CD4-positive, alpha-beta T cell (primary cell): Measurements from ENCODE around the gene SMAP1. TPM values are rescaled to one million over a fixed set of nuclear protein-coding genes. Genes with fewer than 3 reads are reported as not detected.

Experiments
- ATAC-seq: fragments of 200-7000 bp; cut with Tn5 transposase; one replicate; pipeline ENCODE4 v1.10.0; 2022; ENCODE audit warnings: mild to moderate bottlenecking; ENCODE audit not compliant: poor library complexity
- CTCF ChIA-PET: fragments of 350-600 bp; sonication (Branson Sonifier 250); formaldehyde crosslinking; loops from one replicate; lab custom pipeline; 2021; ENCODE audit warnings: antibody characterized with exemption, inconsistent platforms; lab: Charles Lee
- POLR2A ChIA-PET: fragments of 350-600 bp; sonication (Branson Sonifier 250); formaldehyde crosslinking; loops from one replicate; lab custom pipeline; 2021; ENCODE audit warnings: antibody characterized with exemption, inconsistent platforms; lab: Charles Lee
- DNase-seq, 14 experiments: peaks; one replicate each; pipeline ENCODE4 v3.0.0-alpha.2; 2013 to 2020; ENCODE audit warnings: mixed read lengths in 2 of 14
- H3K27ac ChIP-seq, 2 donors: one replicate each; pipeline versions ENCODE4 v1.5.1 to v1.7.0; 2013; ENCODE audit warnings: low read length in 2 of 2, low read depth in 1 of 2, mild to moderate bottlenecking in 1 of 2
- H3K27me3 ChIP-seq, 2 experiments: 1 replicate in 1 of 2; 2 replicates in 1 of 2; pipeline versions ENCODE4 v1.6.1 to v1.7.0; 2013; ENCODE audit warnings: low read length in 2 of 2, control low read depth in 1 of 2, mild to moderate bottlenecking in 1 of 2, moderate library complexity in 1 of 2; ENCODE audit not compliant: insufficient read depth in 2 of 2, control insufficient read depth in 1 of 2
- H3K36me3 ChIP-seq: one replicate; pipeline ENCODE4 v1.6.1; 2013; ENCODE audit warnings: low read length, control low read depth; ENCODE audit not compliant: insufficient read depth
- H3K4me1 ChIP-seq: one replicate; pipeline ENCODE4 v1.6.1; 2013; ENCODE audit warnings: low read length, control low read depth; ENCODE audit not compliant: insufficient read depth
- H3K4me3 ChIP-seq: one replicate; pipeline ENCODE4 v1.5.1; 2013; ENCODE audit warnings: mild to moderate bottlenecking, low read length, moderate library complexity
- H3K9me3 ChIP-seq, 2 experiments: 1 replicate in 1 of 2; 2 replicates in 1 of 2; pipeline versions ENCODE4 v1.6.1 to v1.7.0; 2013; ENCODE audit warnings: low read length in 2 of 2, mild to moderate bottlenecking in 2 of 2, control low read depth in 1 of 2, moderate library complexity in 1 of 2; ENCODE audit not compliant: control insufficient read depth in 1 of 2, insufficient read depth in 1 of 2
- H3K27ac Mint-ChIP-seq: one replicate; pipeline ENCODE4 v1.8.0; 2020; ENCODE audit warnings: mixed read lengths
- H3K27me3 Mint-ChIP-seq: one replicate; pipeline ENCODE4 v1.8.0; 2021; ENCODE audit warnings: mixed read lengths
- H3K36me3 Mint-ChIP-seq: one replicate; pipeline ENCODE4 v1.8.0; 2021; ENCODE audit warnings: low read depth, mixed read lengths
- H3K4me1 Mint-ChIP-seq: one replicate; pipeline ENCODE4 v1.8.0; 2021; ENCODE audit warnings: low read depth, mixed read lengths
- H3K4me3 Mint-ChIP-seq: one replicate; pipeline ENCODE4 v1.8.0; 2020; ENCODE audit warnings: mild to moderate bottlenecking, mixed read lengths
- H3K9me3 Mint-ChIP-seq: one replicate; pipeline ENCODE4 v1.8.0; 2020; ENCODE audit warnings: mixed read lengths
- intact Hi-C, 2 experiments: fragments of 100-400 bp; cut with DNase I in 1 of 2; cut with micrococcal nuclease in 1 of 2; formaldehyde crosslinking; loops; one replicate each; pipeline versions ENCODE4 v1.15.1 to v1.9.0; 2023 to 2025; cut with DNase I, micrococcal nuclease
- total RNA-seq, 174 experiments: library from RNA in 2 of 174; stranded (reverse) in 2 of 174; gene quantifications; one replicate each; pipeline ENCODE4 v1.2.3 and lab custom pipeline; 2021 to 2026
- TF ChIP-seq, protein P1 (sequence below): fragments of 200-600 bp; IDR thresholded peaks from one replicate; pipeline ENCODE4 v1.8.0; 2022; ENCODE audit warnings: antibody characterized with exemption, mild to moderate bottlenecking

SMAP1 gene
- total RNA-seq, 2 experiments from 2014 or later, result 20.0 to 22.5 TPM

DNA sequence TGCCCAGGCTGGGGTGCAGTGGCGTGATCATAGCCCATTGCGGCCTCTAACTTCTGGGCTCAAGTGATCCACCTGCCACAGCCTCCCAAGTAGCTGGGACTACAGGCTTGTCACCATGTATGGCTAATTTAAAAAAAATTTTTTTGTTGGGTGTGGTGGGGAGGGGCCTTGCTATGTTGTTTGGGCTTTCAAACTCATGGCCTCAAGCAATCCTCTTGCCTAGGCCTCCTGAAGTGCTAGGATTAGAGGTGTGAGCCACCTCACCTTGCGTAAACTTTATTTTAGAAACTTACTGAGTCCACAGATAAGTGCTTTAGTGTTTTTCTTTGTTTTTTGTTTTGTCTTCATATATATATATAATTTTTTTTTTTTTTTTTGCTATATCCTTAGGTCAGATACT, 9.1 kb downstream of the SMAP1 start:
- DNase-seq, result no peak
- H3K4me3 ChIP-seq, result no peak overlapping the region
- H3K27me3 Mint-ChIP-seq, result no peaks in the 10 kb centered on the region
- H3K27me3 ChIP-seq, result no peaks in the 10 kb centered on the region
- H3K27ac Mint-ChIP-seq, result no peak overlapping the region
- ChIA-PET CTCF (interaction anchor here (0.7 to 2.1 kb wide), 2 partner anchors 10 to 201 kb away, joined by 3 to 4 read pairs; no protein-coding TSS in a partner anchor), POLR2A (interaction anchor here (0.6 to 1.7 kb wide), 2 partner anchors 9 to 941 kb away, joined by 5 to 10 read pairs; partner anchors contain the start of gene SMAP1)
- H3K4me3 Mint-ChIP-seq, result no peak overlapping the region
- intact Hi-C loops, result no loop called here
- ATAC-seq, result no peak
- H3K27ac ChIP-seq, result no peak overlapping the region
- H3K9me3 Mint-ChIP-seq, result no peaks in the 10 kb centered on the region
- peaks cover 18% of the 10 kb centered on the region for H3K4me1 ChIP-seq
- H3K4me1 Mint-ChIP-seq, result peaks cover 50% of the 10 kb centered on the region
- TF ChIP-seq, protein P1, sequence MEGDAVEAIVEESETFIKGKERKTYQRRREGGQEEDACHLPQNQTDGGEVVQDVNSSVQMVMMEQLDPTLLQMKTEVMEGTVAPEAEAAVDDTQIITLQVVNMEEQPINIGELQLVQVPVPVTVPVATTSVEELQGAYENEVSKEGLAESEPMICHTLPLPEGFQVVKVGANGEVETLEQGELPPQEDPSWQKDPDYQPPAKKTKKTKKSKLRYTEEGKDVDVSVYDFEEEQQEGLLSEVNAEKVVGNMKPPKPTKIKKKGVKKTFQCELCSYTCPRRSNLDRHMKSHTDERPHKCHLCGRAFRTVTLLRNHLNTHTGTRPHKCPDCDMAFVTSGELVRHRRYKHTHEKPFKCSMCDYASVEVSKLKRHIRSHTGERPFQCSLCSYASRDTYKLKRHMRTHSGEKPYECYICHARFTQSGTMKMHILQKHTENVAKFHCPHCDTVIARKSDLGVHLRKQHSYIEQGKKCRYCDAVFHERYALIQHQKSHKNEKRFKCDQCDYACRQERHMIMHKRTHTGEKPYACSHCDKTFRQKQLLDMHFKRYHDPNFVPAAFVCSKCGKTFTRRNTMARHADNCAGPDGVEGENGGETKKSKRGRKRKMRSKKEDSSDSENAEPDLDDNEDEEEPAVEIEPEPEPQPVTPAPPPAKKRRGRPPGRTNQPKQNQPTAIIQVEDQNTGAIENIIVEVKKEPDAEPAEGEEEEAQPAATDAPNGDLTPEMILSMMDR, result no peak
- H3K9me3 ChIP-seq, result no peaks in the 10 kb centered on the region
- no peaks in the 10 kb centered on the region for H3K36me3 Mint-ChIP-seq
- no peaks in the 10 kb centered on the region for H3K36me3 ChIP-seq

DNA sequence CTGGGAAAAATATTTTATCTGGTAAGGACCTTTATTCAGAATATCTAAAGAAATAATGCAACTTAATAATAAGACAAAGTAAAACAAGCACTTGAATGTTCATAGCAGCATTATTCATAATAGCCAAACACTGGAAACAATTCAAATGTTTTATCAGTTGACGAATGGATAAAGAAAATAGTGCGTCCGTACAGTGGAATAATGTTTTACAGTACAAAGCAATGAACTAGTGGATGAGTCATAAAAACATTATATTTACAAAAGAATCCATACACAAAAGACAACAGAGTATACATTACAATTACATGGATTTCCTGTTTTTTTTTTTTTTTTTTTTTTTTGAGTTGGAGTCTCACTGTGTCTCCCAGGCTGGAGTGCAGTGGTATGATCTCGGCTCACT, 12.7 kb downstream of the SMAP1 start:
- Histone ChIP-seq H3K36me3 (no peaks in the 10 kb centered on the region), H3K27ac (no peak overlapping the region), H3K27me3 (no peaks in the 10 kb centered on the region), H3K9me3 (no peaks in the 10 kb centered on the region), H3K4me1 (peaks cover 7% of the 10 kb centered on the region), H3K4me3 (no peak overlapping the region)
- no peak for DNase-seq
- no peaks in the 10 kb centered on the region for H3K36me3 Mint-ChIP-seq
- no peaks in the 10 kb centered on the region for H3K9me3 Mint-ChIP-seq
- no peak overlapping the region for H3K27ac Mint-ChIP-seq
- ATAC-seq, result no peak
- intact Hi-C loops, result no loop called here
- H3K27me3 Mint-ChIP-seq, result no peaks in the 10 kb centered on the region
- H3K4me1 Mint-ChIP-seq, result peaks cover 52% of the 10 kb centered on the region
- POLR2A ChIA-PET, result no interaction called here
- H3K4me3 Mint-ChIP-seq, result no peak overlapping the region
- CTCF ChIA-PET, result interaction anchor here (1.6 kb wide), 2 partner anchors 276 to 311 kb away, joined by 3 to 4 read pairs; no protein-coding TSS in a partner anchor
- TF ChIP-seq, protein P1, result no peak

DNA sequence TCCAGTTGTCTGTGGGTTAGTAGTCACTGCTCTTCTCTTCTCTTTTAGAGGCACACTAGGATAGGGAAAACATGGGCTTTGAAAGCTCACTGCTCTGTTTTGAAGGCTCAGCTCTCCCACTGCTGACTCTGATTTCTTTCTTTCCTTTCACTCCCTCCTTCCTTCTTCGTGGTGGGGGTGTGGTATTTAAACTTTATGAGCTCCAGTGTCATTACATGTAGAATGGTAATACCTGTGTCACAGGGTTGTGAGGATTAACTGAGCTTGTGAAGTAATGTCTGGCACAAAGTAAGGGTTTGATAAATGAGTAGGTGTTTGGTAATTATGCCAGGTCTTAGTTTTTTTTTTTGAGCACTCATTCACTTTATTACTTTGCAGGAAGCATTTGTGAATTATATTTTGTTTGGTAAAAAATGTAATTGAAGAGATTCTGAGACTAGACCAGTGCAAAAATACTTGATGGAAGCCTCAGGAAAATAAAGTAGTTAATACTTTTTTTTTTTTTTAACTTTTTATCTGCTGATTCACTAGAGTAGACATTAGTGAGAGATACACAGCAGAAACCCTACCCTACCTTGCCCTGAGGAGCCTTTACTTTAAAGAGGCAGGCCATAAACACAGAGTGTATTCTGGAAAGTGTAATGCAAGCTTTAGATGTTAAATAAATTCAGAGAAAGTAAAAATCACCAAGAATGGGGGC, 17.3 kb downstream of the SMAP1 start:
- Histone ChIP-seq H3K4me1 (peaks cover 8% of the 10 kb centered on the region), H3K4me3 (no peak overlapping the region), H3K9me3 (no peaks in the 10 kb centered on the region), H3K27me3 (no peaks in the 10 kb centered on the region), H3K36me3 (no peaks in the 10 kb centered on the region), H3K27ac (no peak overlapping the region)
- DNase-seq (no peak), ATAC-seq (no peak)
- peaks cover 65% of the 10 kb centered on the region for H3K4me1 Mint-ChIP-seq
- H3K9me3 Mint-ChIP-seq, result no peaks in the 10 kb centered on the region
- H3K27me3 Mint-ChIP-seq, result no peaks in the 10 kb centered on the region
- H3K4me3 Mint-ChIP-seq, result no peak overlapping the region
- H3K36me3 Mint-ChIP-seq, result no peaks in the 10 kb centered on the region
- TF ChIP-seq, protein P1, result no peak
- ChIA-PET CTCF (interaction anchor here (0.6 to 0.9 kb wide), 3 partner anchors 12 to 164 kb away, joined by 3 to 4 read pairs (median 3); no protein-coding TSS in a partner anchor), POLR2A (interaction anchor here (0.7 to 1.9 kb wide), 3 partner anchors 13 to 984 kb away, joined by 4 to 6 read pairs (median 5); partner anchors contain the start of gene SMAP1)
- intact Hi-C loops, result loop anchor here (2.0 to 5.0 kb wide), 5 partner anchors 14 to 463 kb away; partner anchors contain the start of gene SDHAF4 (in 1 of the 2)
- H3K27ac Mint-ChIP-seq, result peak overlapping the region; percentile 16
